Stimulated activated CD4-positive, alpha-beta T cell treated with anti-CD3 and anti-CD28 coated beads, Interleukin-2, amount 100 ng/mL, for 48 hours (primary cell): Measurements from ENCODE around the gene TENM4.

Source experiments
- DNase-seq, 2 donors: peaks; one replicate each; pipeline ENCODE4 v3.0.0-alpha.2; 2020

Gene TENM4

DNA sequence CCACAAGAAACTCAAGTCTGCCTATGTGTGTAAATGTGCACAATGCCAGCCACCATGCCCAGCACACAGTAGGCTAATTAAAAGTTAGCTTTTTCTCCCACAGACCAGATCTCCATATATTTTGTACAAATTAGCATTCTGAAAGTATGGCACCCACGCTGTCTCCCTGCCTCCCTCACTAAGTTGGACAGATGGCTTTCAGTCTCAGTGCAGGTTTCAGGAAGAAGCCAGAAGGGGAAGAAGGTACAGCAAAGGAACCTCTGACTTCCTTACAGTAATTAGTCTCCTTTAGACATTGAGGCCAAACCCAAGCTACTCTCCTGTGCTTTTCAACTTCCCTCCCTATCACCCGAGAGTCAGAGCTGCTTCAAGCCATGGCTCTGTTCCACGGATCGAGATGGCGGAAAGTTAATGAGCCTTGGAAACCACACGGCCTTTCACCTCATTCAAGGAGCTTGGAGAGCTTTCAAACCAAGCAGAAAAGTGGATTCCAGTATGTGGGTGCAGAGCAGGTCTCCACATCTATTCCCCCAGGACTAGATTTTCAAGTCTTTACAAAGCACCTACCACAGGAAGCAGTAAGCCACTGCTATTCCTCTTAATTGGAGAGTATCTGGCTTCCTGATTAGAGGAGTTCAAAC, 645.1 kb downstream of the TENM4 start:
- no peak for DNase-seq

DNA sequence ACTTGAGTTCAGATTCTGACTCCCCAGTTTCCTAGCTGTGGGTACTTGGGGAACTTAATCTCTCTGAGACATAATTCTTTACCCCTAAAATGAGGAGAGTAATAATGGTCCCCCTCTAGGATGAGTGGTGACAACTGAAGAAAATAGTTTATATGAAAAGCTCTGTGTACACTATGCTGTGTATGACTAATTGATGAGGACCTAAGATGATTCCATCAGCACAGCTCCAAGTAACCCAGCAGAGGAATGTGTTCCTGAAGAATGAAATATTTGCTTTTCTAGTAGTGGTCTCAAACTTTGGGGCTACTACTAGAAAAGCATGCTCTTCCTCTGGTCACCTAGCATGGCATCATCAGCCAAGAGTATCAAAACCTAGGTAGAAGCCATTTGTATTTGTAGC, 648.9 kb downstream of the TENM4 start:
- DNase-seq, result no peak

DNA sequence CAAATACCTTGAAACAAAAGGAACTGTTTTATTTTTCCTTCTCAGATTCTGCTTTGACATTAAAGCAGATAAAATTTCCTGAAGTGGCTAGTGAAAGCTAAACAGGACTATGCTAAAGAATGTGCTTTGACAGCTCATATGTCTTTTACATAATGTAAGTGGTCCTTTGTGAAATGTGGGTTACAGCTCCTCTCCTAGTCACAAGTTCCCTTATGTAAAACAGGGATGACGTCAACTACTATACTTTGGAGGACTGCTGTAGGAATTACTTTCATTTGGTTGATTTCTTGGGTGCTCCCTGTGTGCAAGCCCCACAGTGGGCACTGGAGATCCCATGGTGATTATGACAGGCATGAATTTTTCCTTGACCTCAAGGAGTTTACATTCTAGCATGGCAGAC, 649.6 kb downstream of the TENM4 start:
- no peak for DNase-seq

DNA sequence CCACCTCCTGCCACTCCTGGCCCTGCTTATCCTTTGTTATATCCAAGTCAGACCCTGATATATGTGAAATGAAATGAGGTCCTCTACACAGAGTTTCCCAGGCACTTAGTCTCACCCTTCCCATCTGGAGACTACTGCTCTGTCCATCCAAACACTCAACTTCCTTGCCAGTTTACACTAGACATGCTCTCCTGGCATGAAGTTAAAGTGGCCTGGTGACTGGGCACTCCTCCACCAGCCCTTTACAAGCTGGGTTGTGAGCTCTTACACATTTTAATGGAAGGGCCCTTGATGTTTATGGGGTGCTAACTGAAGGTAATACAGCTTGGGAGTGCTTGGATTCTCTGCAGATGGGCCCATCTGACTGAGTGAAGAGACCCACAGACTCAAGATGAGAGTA, 650.0 kb downstream of the TENM4 start:
- no peak for DNase-seq

DNA sequence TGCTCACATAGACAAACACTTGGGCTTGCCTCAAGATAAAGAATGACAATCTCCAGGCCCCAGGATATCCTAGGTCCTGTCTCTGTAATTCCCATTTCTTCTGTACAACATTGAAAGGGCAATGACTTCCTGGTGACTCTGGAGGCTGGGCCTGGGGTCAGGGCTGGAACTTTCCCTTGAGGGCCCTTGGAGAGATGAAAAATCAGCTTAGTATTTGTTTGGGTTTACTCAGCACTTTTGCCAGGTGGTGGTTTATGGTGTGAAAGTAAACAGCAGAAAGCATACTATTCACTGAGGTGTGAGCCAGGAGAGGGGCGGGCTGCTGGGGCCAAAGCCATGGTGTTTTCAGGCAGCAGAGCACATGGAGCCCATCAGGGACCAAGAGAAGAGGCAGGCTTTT, 651.5 kb downstream of the TENM4 start:
- no peak for DNase-seq

DNA sequence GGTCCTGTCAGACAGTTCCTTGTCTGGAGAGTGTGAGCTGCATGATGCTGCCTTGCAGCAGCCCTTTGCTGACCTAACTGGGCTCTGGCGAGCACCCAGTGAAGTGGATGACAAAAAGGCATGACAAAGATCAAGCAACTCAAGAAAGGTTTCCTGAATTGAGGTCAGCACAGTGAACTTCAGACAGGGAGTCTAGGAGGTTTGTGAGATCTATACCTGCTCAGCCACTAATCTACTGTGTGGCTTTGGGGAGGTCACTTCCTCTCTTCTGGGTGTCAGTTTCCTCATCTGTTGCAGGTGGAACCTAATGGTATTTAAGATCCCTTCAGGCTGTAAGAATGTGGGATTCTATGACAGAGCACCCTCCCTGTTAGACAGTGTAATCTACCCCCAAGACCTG, 652.3 kb downstream of the TENM4 start:
- no peak for DNase-seq

DNA sequence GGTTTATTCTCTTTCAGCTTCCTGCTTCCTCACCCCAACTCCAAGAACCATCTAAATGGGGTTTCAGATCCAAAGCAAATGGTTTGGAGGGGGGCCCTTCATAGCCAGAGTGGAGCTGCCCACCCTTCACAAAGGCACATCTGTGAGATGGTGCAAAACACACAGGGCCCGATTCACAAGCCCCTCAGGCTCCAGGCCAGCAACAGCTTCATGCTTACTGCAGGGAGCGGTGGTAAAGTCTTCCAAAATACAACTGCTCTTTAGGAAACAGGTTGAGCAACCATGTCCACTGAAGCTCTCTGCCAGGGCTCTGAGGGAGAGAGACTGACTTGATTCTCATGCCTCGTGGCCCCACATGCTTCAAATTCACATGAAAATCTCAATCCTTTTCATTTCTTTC, 653.1 kb downstream of the TENM4 start:
- DNase-seq, result no peak

DNA sequence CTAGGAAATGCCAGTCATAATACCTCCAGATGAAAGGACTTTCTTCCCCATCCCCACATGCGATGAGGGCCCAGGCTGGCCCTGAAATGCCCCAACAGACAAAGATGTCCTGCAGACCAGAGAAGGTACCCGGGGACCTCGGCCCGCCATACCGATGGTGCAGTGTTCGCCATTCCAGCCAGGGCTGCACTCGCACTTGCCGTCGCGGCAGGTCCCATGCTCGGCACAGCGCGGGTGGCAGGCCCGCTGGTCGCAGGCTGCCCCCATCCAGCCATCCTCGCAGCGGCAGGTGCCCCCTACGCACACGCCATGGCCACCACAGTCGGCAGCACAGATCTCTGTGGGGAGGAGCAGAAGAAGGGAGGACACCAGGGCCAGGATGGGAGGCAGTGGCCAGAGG, 654.1 kb downstream of the TENM4 start:
- no peak for DNase-seq

DNA sequence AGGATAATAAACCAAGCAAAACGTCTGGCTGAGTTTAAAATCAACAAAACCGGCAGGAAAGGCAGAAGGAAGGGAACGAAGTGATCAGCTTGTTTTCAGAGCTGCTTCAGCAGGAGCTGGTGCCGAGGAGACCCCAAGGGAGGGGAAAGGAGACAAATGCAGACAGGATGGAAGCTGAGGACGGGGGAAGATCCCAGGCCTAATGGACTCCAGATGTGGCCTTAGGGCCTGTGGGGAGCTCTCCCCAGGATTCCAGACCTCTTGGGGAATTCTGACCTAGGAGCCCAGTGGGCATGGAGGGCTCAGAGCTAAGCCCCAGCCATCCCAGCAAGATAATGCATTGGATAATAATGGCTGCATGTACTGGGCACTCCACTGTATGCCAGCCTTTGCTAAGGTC, 654.7 kb downstream of the TENM4 start:
- no peak for DNase-seq

DNA sequence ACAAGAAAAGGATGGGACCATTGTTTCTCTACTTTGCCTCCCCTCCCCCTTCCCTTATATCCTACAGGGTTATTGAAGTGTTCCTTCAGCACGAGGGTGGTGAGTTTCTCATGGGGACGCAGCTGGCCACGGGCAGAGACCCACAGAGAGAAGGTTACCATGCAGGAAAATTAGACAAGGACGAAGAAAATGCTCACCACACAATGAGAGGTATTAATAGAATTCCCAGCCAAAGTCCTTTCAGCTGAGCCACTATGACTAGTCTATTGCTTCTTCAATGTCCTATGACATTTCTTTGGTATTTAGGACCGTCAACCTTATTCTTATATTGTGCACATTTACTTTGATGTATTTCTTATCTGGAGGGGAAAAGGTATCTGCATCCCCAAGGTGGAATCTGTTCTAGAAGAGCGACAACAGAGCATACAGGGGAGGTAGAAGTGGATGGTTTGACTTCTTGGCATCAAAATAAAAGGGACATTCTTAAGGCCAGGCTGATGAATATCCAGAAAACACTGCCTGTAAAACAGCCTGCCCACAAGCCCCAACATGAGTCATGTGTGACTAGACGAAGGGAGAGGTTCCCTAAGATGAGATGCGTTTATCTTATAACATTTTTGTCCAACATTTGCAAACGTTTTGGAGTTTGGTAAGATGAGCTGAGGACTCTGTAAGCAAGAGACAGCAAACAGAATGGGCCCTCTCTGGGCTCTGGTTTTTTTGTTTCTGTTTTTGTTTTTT, 656.3 kb downstream of the TENM4 start:
- DNase-seq, result no peak

DNA sequence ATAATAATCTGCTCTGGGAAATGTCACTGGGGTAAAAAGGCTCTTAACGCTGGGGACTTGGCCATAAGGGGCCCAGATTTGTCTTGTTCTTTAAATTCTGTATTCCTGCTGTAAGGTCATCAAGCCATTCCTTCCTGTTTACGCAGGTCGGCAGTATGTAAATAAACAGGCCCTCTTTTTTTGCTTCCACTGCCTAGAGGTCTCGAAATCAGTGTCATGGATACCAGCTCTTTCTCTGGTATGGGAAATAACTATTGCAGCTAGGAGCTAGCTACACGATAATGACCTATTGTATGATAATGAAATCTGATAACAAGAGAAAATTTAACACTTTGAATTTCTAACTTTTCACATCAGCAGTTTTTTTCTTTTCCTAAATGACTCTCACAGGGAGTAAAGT, 657.0 kb downstream of the TENM4 start:
- DNase-seq, result no peak

DNA sequence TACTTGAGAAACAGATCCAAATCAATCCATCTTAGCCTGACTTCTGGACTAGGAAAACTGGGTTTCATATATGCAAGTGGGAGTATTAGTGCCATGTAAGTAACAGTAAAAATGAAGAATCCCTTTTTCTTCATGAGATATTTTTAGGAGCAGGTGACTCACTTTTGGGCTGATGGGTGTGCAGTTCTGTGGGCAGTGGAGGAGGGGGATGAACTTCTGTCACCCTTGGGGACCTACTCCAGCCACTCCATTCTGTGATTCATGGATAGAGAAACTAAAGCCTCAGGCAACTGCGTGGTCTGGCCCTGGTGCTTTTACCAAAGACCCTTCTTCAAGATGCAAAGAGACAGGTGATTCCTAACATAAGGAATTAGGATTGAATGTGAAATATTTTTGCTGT, 657.5 kb downstream of the TENM4 start:
- DNase-seq, result no peak

DNA sequence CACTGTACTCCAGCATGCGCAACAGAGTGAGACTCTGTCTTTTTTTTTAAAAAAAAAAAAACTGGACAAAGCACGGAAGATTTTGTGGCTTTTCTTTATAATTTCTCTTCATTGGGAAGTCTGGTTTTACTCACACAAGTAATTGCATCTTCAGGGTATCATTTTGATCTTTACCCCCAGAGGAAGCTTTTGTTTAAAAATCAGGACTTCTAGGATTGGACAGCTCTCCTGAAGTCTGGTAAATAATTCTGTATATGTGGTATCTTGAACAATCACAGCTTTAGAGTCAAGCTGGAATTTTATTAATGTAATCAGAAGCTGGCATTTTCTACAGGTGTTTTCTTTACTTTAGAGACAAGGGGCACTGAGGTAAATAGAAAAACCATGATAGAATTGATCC, 658.1 kb downstream of the TENM4 start:
- no peak for DNase-seq

DNA sequence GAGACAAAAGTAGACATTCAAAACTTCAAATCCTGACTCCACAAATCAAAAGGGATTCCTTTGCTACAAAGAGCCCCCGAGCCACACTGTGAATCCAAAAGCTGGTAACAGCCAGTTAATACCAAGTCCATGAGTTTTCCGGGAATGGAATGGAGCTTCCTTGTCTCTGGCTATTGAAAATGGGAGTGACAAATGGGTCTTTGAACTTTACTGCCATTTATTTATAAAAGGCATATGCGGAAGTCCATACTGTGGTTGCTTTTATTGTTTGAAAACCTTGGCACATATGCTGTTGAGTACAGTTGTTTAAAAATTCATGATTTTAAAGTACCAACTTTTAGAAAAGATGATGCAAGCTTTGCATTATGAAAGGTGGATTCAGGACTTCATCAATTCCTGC, 659.9 kb downstream of the TENM4 start:
- DNase-seq, result no peak

DNA sequence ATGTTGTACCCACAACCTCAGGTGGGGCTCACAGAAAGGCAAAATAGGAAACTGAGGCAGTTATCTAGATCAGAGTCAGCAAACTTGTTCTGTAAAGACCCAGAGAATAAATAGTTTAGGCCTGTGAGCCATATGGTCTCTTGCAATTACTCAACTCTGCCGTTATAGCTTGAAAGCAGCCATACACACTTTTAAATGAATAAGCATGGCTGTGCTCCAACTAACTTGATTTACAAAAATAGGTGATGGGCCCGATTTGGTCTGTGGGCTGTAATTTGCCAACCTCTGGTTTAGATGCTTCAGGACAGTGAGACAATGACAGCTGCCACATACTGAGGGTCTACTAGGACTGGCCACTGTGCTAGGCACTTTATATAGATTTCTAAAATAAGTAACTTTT, 667.3 kb downstream of the TENM4 start:
- DNase-seq, result no peak

DNA sequence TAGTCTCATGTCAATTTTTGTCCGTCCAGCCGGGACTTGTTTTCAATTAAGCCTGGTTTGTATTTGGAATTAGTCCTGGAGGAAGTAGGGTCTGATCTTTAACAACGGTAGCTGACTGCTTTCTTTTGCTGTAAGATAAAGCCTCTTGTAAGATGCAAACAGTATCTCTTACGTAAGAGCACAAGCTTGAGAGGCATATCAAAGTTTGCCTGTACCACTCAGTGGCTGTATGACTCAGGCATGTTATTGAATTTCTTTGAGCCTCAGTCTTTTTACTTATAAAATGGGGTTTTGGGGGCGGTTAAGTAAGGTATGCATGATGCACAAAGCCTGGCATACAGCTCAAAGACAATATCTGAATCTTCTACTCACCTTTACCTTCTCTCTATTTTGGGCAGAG, 667.8 kb downstream of the TENM4 start:
- no peak for DNase-seq

DNA sequence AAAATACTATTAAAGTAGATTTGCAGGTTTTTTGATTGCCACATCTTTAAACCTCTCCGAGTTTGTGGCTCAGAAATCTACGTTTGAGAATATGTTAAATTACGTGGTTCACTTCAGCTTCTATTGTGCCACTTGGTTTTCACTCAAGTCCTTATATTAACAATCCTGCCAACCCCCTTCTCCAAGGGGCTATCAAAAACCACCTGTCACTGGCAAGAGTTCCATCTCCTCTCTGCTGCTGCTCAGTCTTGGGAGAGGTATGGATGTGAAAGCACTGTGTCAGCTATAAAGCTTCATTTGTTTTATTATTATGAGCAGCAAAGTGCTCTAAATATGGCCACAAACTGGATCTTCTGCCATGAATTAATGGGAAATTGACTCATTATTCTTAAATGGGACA, 668.6 kb downstream of the TENM4 start:
- DNase-seq, result no peak

DNA sequence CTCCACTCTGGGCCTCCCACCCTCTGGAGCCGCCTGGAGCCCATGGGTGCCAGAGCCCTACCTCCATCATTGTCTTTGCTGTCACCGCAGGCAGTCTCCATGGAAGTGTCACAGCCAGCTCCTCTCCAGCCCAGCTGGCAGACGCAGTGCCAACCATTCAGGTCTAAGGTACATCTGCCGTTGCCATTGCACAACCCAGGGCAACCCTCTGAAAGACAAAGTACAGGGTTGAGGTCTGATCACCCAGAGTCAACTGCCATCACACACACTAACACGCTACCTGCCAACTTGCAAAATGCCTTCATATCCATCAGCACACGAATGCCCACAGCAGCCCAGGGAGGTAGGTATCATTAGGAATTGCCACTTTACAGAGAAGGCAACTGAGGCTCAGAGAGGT, 669.9 kb downstream of the TENM4 start:
- no peak for DNase-seq

DNA sequence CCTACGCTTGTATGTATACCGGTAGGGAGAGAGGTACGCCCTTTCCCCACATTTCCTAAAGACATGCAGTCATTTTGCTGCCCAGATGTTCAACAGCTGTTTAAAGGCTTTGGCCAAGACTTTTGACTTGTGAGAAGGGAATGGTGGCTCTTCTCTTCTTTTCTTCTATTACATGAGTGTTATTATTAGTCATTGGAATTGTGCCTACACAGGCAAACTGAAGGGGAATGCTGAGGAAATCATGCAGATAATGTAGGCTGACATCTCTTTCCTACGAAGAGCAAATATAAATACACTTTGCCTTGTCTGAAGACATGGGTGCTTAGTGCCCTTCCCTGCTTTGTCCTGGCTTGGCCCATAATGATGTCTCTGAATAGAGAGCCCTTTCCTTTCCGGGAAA, 671.9 kb downstream of the TENM4 start:
- no peak for DNase-seq

DNA sequence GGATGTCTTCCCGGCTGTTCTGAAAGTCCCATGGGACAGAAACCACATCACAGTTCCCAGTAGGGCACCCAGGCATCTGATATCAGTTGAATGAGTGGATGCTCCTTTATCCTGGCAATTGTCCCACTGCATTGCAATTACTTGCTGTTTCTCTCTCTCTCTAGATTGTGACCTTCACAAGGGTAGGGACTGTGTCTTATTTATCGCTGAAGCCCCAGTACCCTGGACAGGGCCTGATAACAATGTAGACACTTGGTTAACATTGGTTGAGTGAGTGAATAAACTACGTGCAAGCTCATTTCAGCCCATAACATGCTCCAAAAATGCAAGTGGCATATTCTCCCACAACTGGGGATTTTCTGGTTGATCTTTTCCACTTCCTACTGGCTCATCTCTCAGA, 672.5 kb downstream of the TENM4 start:
- no peak for DNase-seq

DNA sequence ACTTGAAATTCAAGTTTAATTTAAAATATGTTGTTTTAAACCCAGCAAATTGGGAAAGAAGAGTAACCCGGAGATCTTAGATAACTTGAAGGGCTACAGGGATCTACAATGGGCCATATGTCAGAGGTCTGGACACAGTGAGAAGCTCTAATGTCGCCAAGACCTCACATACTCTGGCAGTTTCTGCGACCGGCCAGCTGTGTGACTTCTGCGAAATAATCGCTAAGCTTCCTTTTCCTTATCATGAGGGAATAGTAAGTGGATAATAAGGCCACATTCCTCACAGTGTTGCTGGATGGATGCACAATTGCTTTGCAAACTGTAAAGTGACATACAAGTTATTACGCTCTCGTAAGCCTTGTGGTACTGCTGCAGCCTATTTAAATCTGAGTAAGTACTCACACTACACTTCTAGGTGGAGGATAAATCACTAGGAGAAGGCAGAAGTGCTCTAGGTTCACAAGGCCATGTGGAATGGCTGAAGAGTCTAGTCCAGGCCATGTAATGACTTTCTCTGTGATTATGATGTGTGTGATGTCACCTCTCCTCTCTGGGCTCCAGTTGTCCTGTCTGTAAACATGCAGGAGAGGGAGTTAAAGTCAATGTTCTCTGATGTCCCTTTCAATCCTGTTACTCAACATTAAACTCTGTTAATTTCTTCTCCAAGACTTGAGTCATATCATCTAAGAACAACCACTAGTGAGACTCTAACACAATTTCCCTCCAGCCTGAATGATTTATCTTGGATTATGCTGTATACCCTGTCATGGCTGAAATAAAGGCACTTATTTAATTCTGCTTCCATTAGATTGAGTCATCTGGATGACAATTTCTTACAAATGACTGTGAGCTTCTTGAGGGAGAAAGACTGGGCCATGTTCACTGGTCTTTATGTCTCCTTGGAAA, 673.5 kb downstream of the TENM4 start:
- no peak for DNase-seq

DNA sequence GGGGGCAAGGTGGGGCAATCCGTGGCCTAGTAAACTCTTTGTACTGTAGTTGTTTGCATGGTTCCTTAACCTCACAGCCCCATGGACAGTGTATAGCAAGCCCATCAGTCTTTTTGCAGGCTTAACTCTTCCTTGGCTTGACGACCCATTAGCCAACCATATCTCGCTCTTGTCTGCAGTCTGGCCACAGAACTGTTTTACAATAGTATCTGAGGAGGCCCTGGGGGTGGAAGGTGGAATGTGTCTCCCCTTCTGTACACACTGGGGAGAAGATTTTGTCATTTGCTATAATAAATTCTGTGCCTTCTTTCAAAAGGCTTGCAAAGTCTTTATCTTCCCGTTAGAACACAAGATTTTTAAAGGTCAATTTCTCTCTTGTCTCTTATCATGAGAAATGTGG, 675.9 kb downstream of the TENM4 start:
- no peak for DNase-seq

DNA sequence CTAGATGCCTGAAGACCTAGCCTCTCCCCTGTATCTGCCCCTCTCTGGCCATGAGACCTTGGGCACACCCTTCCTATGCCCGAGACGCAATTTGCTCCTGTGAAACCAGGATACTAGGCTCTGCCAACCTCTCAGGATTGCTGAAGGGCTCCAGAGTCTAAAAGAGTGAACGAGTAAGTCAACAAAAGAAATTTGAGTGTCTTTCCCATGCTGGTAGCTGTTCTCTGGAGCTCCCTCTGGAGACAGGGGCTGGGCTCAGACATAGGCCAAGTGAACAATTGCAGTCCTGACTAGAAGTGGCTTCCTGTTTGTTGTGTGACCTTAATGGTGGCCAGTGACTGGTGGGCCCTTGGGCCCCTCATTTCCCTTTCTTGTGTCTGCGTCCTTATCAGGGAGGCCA, 677.2 kb downstream of the TENM4 start:
- no peak for DNase-seq

DNA sequence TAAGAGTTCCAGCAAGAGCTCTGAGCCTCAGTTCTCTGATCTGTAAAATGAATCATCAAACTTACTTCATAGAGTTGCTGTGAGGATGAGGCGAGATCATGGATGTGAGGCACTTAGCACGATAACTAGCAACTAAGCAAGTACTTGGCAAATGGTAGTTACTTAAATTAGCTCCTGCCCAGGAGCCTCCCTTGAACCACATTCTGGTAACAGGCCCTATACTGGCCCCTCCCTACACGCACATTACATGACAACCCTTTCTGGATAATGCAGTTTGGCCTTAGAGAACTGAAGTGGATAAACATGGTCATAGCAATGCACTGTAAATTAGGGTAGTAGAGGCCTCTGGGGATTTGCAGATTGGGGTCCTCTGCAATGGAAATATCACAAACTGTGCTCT, 678.7 kb downstream of the TENM4 start:
- no peak for DNase-seq
